HG03575 (cell line): ENCODE measurements around the gene SMPDL3A.
"Not testable (repeated sequence)": the region's sequence is repeated elsewhere in the genome, so short reads cannot be mapped to it uniquely, and the experiment has no call there.

Source experiments
- ATAC-seq: cut with Tn5 transposase; IDR thresholded peaks from one replicate; pipeline ENCODE4 v1.9.1; 2021; ENCODE audit not compliant: unreplicated experiment, insufficient number of reproducible peaks, low FRiP score; ENCODE audit errors: extremely low read depth

Gene SMPDL3A, protein sequence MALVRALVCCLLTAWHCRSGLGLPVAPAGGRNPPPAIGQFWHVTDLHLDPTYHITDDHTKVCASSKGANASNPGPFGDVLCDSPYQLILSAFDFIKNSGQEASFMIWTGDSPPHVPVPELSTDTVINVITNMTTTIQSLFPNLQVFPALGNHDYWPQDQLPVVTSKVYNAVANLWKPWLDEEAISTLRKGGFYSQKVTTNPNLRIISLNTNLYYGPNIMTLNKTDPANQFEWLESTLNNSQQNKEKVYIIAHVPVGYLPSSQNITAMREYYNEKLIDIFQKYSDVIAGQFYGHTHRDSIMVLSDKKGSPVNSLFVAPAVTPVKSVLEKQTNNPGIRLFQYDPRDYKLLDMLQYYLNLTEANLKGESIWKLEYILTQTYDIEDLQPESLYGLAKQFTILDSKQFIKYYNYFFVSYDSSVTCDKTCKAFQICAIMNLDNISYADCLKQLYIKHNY

DNA sequence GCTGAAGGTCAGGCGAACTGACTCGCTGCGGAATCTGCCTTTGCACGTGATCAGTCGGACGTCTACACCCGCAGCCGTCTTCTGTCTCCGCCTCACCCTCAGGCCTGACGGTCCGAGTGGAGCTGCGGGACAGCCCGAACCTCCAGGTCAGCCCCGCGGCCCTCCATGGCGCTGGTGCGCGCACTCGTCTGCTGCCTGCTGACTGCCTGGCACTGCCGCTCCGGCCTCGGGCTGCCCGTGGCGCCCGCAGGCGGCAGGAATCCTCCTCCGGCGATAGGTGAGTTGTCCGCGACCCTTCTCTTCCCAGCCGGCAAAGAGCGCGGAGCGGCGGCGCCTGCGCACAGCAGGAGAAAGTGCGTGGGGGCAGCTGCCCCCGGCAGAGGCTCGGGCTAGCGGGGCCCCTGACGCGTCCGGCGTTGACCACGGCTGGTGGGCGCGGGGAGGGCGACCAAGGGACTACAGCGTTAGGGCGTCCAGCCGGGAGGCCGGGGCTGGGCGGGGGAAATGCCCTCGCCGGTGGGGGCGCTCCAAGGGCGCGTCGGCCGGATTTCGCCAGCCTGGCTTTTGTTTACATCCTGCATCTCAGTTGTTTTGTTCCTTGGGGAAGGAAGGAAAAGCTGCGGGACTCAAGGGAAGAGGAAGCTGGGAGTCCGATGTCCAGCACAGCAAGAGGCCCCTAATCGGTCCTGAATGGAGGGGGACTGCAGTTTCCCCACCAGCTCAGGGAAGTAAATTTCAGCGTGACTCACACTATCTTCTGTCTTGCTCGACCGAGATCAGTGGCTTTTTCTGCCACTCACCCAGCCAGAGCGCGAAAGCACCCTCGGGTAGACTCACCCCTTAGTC is at the start of gene SMPDL3A:
Gene SMPDL3A (plus strand): TSS at position 77 of the 846 bp plus-strand sequence. CDS start 89 bp downstream, at position 166.
- ATAC-seq = peak; percentile 62

DNA sequence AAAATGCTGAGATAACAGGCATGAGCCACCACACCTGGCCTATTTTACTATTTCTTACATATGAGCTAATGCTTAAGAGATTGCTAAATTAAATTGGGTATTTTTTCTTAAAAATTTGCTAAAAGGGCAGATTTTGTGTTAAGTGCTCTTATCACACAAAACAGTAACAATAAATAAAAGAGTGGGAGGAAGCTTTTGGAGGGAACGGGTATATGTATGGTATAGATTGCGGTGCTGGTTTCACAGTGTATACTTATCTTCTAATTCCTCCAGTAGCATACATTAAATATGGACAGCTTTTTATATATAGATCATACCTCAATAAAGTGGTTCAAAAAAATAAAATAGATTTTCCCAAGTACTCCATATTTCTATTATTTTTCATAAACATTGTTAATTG is 49.0 kb upstream of the SMPDL3A start:
- no peak for ATAC-seq

DNA sequence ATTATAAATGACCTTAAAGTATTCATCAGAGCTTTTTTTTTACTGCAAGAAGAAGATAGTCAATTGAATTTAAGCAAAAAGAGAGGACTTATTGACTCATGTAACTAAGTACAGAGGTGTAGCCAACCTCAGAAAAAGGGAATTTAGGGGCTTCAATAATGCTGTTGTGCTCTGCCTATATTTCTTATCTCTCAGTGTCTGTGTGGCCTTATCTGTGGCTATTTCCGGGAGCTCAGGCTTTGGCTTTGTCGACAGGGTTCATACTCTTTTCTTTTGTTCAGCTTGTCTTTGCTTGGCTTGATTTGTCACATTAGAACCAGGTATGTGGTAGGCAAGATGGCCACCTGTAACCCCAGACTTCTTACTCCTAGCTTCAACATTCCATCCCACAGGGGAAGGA is 48.1 kb upstream of the SMPDL3A start:
- no peak for ATAC-seq

DNA sequence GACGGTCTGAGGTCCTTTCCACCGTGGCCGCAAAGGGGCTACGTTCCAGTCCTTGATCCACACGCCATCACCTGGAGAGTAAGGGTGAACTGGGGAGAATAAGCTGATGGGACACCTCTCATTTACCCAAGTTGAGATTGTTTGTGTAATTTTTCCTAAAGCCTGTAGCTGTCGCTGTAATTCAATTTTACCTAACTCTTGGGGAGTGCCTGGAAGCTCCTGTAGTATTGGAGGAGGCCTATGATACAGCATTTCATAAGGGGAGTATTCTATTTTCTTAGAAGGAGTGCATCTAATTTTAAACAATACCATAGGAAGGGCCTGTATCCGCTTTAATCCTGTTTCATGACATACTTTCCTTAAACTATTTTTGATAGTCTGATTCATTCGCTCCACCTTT is 44.8 kb upstream of the SMPDL3A start:
- ATAC-seq = not testable (repeated sequence)

DNA sequence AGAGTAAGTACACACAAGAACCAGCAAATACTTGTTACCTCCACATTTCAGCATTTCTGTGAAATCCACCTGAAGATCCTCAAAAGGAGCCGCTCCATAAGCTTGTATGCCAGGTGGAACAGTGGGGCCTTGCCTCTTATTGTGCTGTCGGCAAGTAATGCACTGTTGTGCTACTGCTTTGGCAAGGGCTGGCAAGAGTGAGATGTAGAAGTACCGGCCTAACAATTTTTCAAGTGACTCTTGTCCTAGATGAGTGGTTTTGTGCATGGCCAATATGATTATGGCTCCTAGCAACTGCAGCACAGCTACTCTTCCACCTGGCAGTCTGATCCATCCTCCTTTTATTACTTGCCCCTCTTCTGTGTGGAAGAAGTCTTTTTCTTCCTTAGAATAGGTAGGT is 44.2 kb upstream of the SMPDL3A start:
- not testable (repeated sequence) for ATAC-seq

DNA sequence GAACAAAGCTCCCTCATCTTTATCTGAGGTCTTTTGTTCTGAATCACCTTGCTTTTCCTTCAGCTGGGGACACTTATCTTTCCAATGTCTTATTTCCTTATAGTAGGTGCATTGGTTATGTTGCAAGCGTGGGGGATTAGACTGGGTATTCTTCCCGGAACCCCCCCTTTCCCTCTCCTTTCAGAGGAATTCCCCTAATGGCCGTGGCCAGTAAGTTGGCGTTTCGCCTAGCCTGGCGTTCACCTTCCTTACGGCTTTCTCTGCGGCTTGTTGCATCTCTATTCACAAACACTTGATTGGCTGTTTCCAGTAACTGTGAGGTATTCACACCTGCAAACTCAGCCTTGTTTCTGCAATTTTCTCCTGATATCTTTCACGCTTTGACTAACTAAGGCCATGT is 42.4 kb upstream of the SMPDL3A start:
- no peak for ATAC-seq

DNA sequence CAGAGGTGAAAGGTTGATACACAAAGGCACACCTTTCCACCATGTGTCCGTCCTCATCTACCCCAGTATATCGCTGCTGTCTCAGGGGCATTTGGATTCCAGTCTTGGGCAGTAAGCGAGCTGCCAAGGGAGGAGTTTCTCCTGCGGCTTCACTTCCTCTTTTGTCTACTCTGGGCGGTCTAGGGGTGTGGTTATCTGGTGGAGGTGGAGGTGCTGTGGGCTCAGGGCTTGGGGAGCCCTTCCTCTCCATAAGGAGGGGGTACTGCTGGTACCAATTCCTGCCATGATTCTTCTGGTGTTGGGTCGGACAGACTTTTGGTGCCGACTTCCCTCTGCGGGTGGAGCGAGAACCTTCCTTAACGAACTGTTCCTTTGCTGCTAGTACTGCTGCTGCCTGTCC is 41.5 kb upstream of the SMPDL3A start:
- ATAC-seq = no peak

DNA sequence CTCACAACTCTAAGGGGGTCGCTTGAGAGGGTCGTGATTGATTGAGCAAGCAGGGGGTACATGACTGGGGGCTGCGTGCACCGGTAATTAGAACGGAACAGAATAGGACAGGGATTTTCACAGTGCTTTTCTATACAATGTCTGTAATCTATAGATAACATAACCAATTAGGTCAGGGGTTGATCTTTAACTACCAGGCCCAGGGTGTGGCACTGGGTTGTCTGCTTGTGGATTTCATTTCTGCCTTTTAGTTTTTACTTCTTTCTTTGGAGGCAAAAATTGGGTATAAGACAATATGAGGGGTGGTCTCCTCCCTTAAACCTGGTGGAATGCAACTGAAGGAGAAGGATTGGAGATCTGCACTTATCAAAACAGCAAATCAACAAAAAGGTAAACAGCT is 40.1 kb upstream of the SMPDL3A start:
- ATAC-seq = not testable (repeated sequence)

DNA sequence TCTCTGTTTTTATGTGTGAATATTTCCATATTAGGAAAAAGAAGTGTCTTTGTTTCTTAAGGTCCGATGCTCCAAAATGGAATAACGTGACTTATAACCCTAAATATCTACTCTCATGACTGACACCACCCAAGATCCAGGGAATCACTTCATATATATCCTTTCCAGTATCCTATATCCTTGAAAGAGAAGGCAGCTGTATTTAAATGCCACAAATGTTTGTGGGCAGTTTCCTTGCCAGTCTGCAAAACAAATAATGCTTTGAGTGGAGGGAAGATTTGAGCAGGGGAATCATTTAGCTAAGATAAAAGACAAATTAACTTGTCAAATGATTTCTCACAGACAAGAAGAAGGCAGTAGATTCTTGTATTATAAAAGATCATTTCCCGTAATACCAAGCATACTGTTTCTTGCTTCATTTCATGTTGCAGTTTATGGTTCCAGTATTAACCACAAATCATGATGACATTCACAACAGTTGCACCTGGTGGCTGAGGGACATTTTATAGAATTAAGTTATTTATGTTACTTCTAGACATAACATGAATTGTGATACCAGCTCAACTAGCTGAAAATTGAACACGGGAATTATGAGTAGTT is 39.5 kb upstream of the SMPDL3A start:
- ATAC-seq = no peak

DNA sequence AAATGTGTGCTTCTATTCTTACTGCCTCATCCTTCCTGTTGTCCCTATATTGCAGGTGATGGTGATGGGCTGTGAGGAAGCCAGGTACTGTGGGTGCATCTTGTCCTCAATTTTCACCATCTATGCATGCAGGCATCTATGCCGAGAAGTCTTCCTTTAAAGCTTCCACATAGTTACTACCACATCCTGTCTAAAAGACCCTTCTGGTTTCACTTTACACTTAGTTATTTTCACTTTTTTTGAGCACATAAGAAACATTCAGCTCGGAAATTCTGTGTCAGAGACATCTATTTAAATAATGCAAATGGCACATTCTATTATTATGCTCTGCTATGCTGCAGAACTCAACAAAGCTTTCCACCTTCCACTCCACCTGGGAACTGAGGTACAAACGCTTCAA is 37.7 kb upstream of the SMPDL3A start:
- peak; percentile 89 for ATAC-seq

DNA sequence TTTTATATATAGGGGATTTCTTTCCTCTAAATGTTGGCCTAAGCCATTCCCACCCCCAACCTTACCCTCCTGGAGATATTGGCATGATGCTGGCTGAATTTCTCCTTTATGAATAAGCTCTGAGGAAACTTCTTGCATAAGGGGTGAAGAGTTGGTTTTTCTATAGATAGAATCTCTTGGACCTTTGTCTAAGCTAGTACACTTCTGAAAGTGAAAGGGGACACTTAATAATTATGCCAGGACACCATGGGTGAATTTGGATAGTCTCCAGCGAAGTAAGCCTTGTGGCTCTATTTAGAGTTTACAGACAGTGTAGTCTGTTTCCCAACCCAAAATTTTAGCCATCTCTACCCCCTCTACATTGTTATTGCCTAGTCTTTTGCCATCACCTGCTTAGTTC is 36.6 kb upstream of the SMPDL3A start:
- no peak for ATAC-seq

DNA sequence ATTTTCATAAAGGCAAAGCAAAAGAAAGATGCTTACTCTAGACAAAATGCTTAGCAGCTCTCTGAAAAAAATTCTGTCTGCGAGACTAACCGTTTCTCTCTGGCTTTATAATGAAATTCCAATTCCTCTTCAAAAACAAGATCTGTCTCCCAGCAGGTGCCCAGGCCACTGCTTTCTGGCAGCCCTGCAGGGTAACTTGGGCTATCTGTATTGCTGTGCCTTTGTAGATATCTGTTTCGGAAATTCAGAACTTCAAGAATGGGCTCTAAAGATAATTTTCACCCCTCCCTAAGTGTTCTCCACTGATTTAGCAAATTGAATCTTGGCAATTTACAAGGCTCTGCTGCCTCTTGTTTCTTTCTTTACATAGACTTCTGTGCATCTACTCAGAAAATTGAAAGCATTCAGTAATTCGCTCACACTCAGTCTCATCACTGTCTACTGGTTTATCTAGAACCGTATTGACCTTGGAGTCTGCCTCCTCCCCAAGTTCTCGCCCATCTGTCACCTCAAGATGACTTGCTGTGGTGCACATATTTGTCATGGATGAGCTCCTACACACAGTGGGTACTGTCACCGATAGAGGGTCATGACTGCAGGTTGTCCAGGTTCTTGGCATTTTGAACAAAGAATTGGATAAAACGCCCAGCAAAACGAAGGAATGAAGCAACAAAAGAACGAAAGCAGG is 35.9 kb upstream of the SMPDL3A start:
- no peak for ATAC-seq

DNA sequence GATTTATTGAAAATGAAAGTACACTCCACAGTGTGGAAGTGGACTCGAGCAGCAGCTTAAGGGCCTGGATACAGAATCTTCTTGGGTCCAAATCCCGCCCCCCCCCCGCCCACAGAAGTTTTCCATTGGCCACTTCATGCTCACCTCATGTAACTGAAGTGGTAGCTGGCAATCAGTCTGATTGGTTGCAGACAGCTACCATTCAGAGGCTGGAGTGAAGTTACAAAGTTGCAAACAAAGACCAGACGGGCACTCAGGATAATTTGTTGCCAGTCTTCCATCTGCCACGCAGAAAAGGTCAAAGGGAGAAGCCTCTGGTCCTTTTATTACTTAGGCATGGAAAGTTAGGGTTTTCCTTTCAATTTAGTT is 35.4 kb upstream of the SMPDL3A start:
- no peak for ATAC-seq

DNA sequence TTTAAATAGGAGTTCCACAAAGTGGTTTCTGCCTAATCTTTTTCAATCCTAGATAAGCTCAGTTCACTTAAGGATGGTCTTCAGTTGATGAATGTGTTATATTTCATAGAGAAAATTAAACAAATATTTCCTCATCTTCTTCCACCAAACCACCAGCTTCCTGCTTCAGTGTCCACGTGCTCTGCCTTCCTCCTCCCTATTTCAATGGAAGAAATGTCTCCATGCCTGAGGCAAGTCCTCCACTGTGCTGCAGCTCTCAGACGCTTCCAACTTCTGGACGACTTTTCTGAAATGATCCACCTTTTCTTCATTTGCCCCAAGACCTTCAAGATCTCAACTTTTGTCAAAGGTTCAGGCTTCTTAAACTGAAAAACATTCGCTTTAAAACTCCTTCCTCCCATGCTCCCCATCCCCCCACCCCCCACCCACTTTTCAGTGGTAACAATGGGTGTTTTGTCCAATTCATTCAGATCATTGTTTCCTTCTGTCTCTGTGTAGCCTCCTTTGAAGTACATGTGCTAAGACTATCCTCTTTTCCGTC is 34.8 kb upstream of the SMPDL3A start:
- ATAC-seq = no peak

DNA sequence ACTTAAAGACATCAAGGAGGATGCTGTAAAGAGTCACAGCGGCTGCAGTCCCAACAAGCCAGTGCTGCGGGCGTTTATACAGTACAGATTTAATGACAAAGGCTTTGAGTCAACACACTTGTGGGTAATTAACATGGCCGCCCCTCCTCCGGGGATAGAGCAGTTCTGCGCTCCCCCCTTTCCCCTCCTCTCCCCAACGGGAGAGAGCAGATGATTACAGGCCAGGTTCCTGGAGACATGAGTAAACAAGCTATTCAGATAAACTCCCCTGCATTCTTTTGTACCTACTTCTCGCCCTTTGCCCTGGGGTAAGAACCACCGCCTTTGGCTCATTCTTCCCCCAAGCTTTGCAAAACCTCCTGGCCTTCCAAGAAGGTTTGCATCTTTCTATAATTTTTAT is 33.2 kb upstream of the SMPDL3A start:
- no peak for ATAC-seq

DNA sequence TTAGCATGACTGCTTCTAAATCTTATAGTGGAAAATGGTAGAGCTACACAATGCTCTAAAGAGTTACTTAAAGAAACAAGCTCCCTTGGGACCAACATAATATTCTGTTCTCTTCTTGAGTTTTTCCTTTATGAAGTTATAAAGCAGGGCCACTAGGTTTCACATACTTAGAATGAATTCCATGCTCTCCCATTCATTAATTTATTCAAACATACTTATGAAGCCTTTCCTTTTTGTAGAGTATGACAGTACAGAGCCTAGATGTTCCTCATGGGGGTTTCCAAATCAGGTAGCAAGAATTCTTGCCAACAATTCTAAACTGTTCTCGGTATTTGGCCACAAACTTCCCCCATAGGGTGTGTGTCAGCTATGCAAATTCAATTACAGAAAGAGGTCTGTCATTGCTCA is 30.1 kb upstream of the SMPDL3A start:
- ATAC-seq = peak; percentile 91

DNA sequence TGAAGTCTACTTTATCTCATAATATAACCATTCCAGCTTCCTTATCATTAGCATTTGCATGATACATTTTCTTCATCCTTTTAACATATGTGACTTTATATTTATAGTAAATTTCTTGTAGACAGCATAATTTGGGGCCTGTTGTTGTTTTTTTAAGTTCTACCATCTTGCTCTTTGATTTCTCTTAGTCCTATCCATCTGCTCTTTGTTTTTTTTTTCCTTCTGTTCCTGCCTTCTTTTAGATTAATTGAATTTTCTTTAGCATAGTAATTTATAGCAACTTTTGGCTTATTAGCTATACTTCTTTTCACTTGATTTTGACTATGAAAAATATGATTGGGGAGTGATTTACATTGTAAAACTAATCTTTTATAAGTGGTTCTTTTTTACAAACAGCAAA is 28.7 kb upstream of the SMPDL3A start:
- no peak for ATAC-seq

DNA sequence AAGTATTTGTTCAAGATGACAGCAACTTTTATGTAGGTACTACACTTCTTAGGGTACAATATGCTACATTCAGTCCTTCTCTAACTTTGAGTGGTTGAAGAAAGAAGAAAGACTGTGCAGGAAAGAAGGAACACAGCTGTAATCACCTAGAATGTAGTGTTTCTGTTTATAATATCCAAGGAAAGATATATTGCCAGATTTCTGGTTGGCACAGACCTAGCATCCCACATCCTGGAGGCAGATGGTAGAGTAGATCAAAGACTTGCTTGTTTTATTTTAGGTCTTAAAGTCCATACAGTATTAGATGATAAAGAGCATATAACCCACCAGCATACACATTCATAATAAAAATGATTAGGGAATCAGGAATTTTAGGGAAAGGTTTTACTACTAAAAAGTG is 22.8 kb upstream of the SMPDL3A start:
- no peak for ATAC-seq
